IPS DF 6.9 (cell line): ENCODE data around the gene GLIPR1.
"Not testable (repeated sequence)": the region's sequence is repeated elsewhere in the genome, so short reads cannot be mapped to it uniquely, and the experiment has no call there.

Experiments used
- DNase-seq: peaks from one replicate; pipeline ENCODE4 v3.0.0-alpha.2; 2013; ENCODE audit warnings: low read depth, low spot score
- H3K27ac ChIP-seq: one replicate; pipeline ENCODE4 v1.5.1; 2013; ENCODE audit warnings: low read length, control low read depth
- H3K27me3 ChIP-seq: 2 replicates; pipeline ENCODE4 v1.6.1; 2013; ENCODE audit warnings: mild to moderate bottlenecking, low read length; ENCODE audit not compliant: control insufficient read depth, insufficient read depth
- H3K36me3 ChIP-seq: 2 replicates; pipeline ENCODE4 v1.6.1; 2013; ENCODE audit warnings: low read length; ENCODE audit not compliant: control insufficient read depth, insufficient read depth
- H3K4me1 ChIP-seq: 2 replicates; pipeline ENCODE4 v1.6.1; 2013; ENCODE audit warnings: low read length; ENCODE audit not compliant: control insufficient read depth, insufficient read depth
- H3K4me3 ChIP-seq: 2 replicates; pipeline ENCODE4 v1.5.1; 2013; ENCODE audit warnings: mild to moderate bottlenecking, low read length
- H3K9me3 ChIP-seq: 2 replicates; pipeline ENCODE4 v1.6.1; 2013; ENCODE audit warnings: low read length, inconsistent platforms; ENCODE audit not compliant: control insufficient read depth, insufficient read depth
- WGBS: extraction: QIAGEN DNeasy Blood & Tissue Kit; methylation state at CpG from one replicate; pipeline ENCODE4 v1.1.7; 2013; ENCODE audit warnings: mixed read lengths, missing lambda C conversion rate; ENCODE audit not compliant: insufficient read length, insufficient coverage; 5-methylcytosine and 5-hydroxymethylcytosine counted together

Gene GLIPR1

DNA sequence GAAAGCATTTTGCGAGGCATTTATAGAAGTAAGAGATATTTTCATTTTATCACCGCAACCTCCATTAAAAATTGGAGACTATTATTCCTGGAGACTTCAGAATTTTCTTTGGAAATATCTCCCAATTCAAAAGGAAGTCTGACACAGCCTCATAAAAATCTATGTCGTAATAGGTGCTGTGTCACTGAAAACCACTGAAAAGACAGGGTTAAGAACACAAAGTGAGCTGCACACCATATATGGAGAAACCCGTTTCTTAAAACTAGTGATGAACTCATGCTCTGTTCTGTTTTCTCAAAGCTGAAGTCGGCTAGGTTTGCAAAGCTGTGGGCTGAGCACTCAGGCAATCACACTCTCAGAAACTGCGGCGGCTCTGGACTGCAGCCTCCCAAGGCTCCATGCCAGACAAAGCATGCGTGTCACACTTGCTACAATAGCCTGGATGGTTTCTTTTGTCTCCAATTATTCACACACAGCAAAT is at the start of gene GLIPR1:
GLIPR1 (plus strand) TSS at position 287 of the 481 bp plus-strand sequence; CDS start at position 413, 126 bp downstream.
- no peaks in the 10 kb centered on the region for H3K27me3 ChIP-seq
- H3K4me3 ChIP-seq = no peak within 1 kb of the TSS
- WGBS = no CpG with 5 or more reads among the region's 8 CpGs
- H3K9me3 ChIP-seq = no peaks in the 10 kb centered on the region
- no peak within 1 kb of the TSS for H3K27ac ChIP-seq
- no peak for DNase-seq
- H3K4me1 ChIP-seq = peaks cover 2% of the 10 kb centered on the region; the same call in 1 of the 2 replicates
- no peaks in the 10 kb centered on the region for H3K36me3 ChIP-seq

DNA sequence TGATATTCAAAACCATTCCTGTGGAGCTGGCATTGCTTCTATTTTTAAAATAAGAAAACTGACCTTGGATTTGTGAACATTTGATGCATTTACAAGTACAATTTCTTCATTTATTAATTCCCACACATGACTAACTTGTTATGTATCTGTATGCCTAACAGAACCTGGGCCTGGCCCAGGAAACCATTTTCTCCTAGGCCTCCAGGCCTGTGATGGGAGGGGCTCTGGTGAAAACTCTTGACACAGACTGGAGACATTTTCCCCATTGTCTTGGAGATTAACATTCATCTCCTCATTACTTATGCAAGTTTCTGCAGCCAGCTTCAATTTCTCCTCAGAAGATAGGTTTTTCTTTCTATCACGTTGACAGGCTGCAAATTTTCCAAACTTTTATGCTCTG is 47.6 kb upstream of the GLIPR1 start:
- Histone ChIP-seq H3K4me1 (no peaks in the 10 kb centered on the region), H3K27ac (no peak overlapping the region), H3K36me3 (no peaks in the 10 kb centered on the region), H3K9me3 (peaks cover 2% of the 10 kb centered on the region), H3K4me3 (no peak overlapping the region), H3K27me3 (no peaks in the 10 kb centered on the region)
- DNase-seq = no peak
- no CpG with 5 or more reads among the region's 1 CpG for WGBS

- DNase-seq = no peak
- Histone ChIP-seq H3K4me3 (no peak overlapping the region), H3K36me3 (no peaks in the 10 kb centered on the region), H3K4me1 (no peaks in the 10 kb centered on the region; the same call in 1 of the 2 replicates), H3K9me3 (no peaks in the 10 kb centered on the region; the same call in 1 of the 2 replicates), H3K27me3 (no peaks in the 10 kb centered on the region), H3K27ac (no peak overlapping the region)
- WGBS = no CpG with 5 or more reads among the region's 2 CpGs
Observed at GRCh38 chr12:75437564-75437963, 43.0 kb upstream of the GLIPR1 start.

- no peaks in the 10 kb centered on the region; the same call in 1 of the 2 replicates for H3K4me1 ChIP-seq
- no peaks in the 10 kb centered on the region for H3K36me3 ChIP-seq
- DNase-seq = no peak
- whole genome bisulfite sequencing = no CpG with 5 or more reads among the region's 4 CpGs
- no peaks in the 10 kb centered on the region for H3K27me3 ChIP-seq
- no peak overlapping the region for H3K27ac ChIP-seq
- H3K9me3 ChIP-seq = no peaks in the 10 kb centered on the region; the same call in 1 of the 2 replicates
- H3K4me3 ChIP-seq = no peak overlapping the region
Observed at GRCh38 chr12:75438059-75438754, 42.3 kb upstream of the GLIPR1 start.

DNA sequence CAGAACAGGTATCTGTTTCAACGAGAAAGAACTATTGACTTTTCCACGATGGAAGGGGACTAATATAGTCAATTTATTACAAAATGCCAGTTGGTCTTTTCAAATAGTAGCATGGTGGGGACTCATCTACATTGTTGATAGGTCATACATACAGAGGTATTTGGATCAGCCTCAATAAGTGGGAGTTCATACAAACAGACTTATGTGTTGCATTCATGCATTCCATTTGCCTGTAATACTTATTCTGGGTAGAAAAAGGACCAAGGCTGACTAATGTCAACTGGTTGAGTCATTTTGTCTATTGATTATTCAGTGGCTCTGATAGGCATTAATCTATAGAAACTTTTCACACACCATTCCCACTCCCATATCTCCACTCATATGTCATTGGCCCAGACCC is 41.5 kb upstream of the GLIPR1 start:
- WGBS = no CpG with 5 or more reads among the region's 2 CpGs
- no peak overlapping the region for H3K27ac ChIP-seq
- DNase-seq = no peak
- no peaks in the 10 kb centered on the region for H3K36me3 ChIP-seq
- H3K9me3 ChIP-seq = no peaks in the 10 kb centered on the region; the same call in 1 of the 2 replicates
- H3K4me3 ChIP-seq = no peak overlapping the region
- no peaks in the 10 kb centered on the region for H3K27me3 ChIP-seq
- H3K4me1 ChIP-seq = no peaks in the 10 kb centered on the region; the same call in 1 of the 2 replicates

DNA sequence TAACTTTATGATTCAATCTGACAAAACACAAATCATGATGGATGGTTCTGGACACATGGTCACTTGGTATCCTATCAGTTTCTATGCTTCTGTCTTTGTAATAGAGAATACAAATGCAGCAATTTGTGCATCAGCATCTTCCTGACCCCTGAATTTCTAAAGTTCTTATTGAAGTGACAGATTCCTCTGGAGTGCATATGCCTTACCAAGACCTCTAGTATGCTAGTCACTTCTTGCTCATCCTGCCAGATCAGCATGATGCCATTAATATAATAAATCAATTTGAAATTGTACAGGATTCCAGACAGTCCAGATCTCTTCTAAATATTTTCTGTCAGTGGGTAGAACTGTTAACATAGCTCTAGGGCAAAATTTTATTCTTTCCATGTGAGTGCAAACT is 40.6 kb upstream of the GLIPR1 start:
- Histone ChIP-seq H3K36me3 (no peaks in the 10 kb centered on the region), H3K27ac (no peak overlapping the region)
- DNase-seq = no peak

GRCh38 chr12:75441687-75442449 is 38.7 kb upstream of the GLIPR1 start:
- not testable (repeated sequence) for DNase-seq, H3K36me3 ChIP-seq, H3K9me3 ChIP-seq, H3K4me3 ChIP-seq, H3K27me3 ChIP-seq, H3K27ac ChIP-seq, H3K4me1 ChIP-seq
- WGBS = no CpG with 5 or more reads among the region's 4 CpGs

More for the DNA sequence above, 40.6 kb upstream of the GLIPR1 start:
- Histone ChIP-seq H3K9me3 (no peaks in the 10 kb centered on the region; the same call in 1 of the 2 replicates), H3K27me3 (no peaks in the 10 kb centered on the region), H3K4me3 (no peak overlapping the region), H3K4me1 (no peaks in the 10 kb centered on the region; the same call in 1 of the 2 replicates)

DNA sequence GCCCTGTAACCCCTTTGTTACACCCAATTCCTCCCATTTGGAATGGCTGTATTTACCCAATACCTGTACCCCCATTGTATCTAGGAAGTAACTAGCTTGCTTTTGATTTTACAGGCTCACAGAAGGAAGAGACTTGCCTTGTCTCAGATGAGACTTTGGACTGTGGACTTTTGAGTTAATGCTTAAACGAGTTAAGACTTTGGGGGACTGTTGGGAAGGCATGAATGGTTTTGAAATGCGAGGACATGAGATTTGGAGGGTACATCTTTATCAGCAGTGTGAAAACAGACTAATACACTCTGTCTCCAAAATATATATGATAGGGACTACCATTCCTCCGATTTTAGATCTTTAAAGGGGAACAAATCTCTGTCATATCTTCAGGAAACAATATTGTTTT is 38.1 kb upstream of the GLIPR1 start:
- H3K27me3 ChIP-seq, H3K4me1 ChIP-seq, DNase-seq, H3K4me3 ChIP-seq, H3K27ac ChIP-seq, H3K9me3 ChIP-seq, H3K36me3 ChIP-seq: not testable (repeated sequence)
- no CpG with 5 or more reads among the region's 3 CpGs for WGBS

DNA sequence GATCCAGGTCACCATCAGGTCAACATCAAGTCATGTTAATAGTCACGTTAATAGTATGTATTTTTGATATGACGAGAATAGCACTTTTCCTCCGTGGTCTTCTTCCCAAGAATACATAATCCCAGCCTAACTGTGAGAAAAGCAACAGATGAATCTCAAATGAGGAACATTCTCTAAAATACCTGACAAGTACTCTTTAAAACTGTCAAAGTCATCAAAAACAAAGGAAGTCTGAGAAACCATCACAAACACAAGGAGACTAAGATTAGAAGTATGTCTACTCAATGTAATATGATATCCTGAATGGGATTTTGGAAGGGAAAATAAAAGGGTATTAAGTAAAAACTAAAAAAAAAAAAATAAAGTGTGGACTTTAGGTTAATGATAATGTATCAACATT is 36.8 kb upstream of the GLIPR1 start:
- DNase-seq = no peak
- Histone ChIP-seq H3K4me1 (no peaks in the 10 kb centered on the region), H3K9me3 (no peaks in the 10 kb centered on the region; the same call in 1 of the 2 replicates), H3K4me3 (no peak overlapping the region), H3K36me3 (no peaks in the 10 kb centered on the region), H3K27ac (no peak overlapping the region), H3K27me3 (no peaks in the 10 kb centered on the region)
- no CpG with 5 or more reads among the region's 3 CpGs for WGBS

DNA sequence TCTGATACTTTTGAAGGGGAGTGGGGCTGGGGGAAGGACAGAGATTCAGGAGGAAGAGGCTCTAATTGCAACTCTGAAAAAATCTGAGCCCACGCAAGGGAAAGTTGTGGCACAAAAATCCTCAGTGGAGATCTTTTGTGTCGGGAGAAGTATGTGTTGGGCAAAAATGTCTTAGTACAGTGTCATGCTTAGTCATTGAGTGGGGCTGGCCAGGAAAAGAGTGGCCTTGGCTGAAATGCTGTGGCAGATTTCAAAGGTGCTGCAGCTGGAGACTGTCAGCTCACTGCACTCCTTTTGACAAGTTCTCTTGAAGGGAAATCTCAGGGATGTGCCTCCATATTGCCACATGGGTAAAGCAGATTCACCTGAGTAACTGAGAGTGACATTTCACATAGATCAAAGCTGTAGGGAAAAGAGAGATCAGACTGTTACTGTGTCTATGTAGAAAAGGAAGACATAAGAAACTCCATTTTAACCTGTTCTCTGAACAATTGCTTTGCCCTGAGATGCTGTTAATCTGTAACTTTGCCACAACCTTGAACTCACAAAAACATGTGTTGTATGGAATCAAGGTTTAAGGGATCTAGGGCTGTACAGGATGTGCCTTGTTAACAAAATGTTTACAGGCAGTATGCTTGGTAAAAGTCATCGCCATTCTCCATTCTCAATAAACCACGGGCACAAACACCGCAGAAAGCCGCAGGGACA is 36.0 kb upstream of the GLIPR1 start:
- Histone ChIP-seq H3K4me3 (no peak overlapping the region), H3K36me3 (no peaks in the 10 kb centered on the region), H3K9me3 (no peaks in the 10 kb centered on the region; the same call in 1 of the 2 replicates), H3K27ac (no peak overlapping the region), H3K4me1 (no peaks in the 10 kb centered on the region), H3K27me3 (no peaks in the 10 kb centered on the region)
- no peak for DNase-seq
- no CpG with 5 or more reads among the region's 6 CpGs for WGBS
